Eye (tissue), 1 donor: Measurements from ENCODE around the gene C2orf80.
"Not testable (repeated sequence)": the region's sequence is repeated elsewhere in the genome, so short reads cannot be mapped to it uniquely, and the experiment has no call there.

Experiments
- DNase-seq: peaks from one replicate; pipeline ENCODE4 v3.0.0-alpha.2; 2015

C2orf80 gene

GRCh38 chr2:208175840-208176153 is 14.0 kb downstream of the C2orf80 start:
- DNase-seq, result no peak

- DNase-seq, result peak; percentile 93
Measured at GRCh38 chr2:208175069-208175839, 14.6 kb downstream of the C2orf80 start.

- DNase-seq, result no peak
Measured at GRCh38 chr2:208174144-208174543, 15.7 kb downstream of the C2orf80 start.

GRCh38 chr2:208172125-208172524 is 17.7 kb downstream of the C2orf80 start:
- no peak for DNase-seq

- DNase-seq, result no peak
Measured at GRCh38 chr2:208164951-208165755, 24.7 kb downstream of the C2orf80 start.

- DNase-seq, result no peak
Measured at GRCh38 chr2:208163489-208163888, 26.3 kb downstream of the C2orf80 start, which contains the start of gene CRYGA. TSS of gene CRYGA (minus strand) at chr2:208163589. CDS start at chr2:208163556, 33 bp downstream.

GRCh38 chr2:208156439-208156838 is 33.4 kb downstream of the C2orf80 start:
- no peak for DNase-seq

- no peak for DNase-seq
Measured at GRCh38 chr2:208153156-208153555, 36.7 kb downstream of the C2orf80 start.

- DNase-seq, result no peak
Measured at GRCh38 chr2:208150956-208151355, 38.9 kb downstream of the C2orf80 start.

GRCh38 chr2:208150094-208150493 is 39.7 kb downstream of the C2orf80 start:
- no peak for DNase-seq

- no peak for DNase-seq
Measured at GRCh38 chr2:208148803-208149202, 41.0 kb downstream of the C2orf80 start.

- DNase-seq, result no peak
Measured at GRCh38 chr2:208147759-208148158, 42.1 kb downstream of the C2orf80 start.

- no peak for DNase-seq
Measured at GRCh38 chr2:208147008-208147407, 42.8 kb downstream of the C2orf80 start.

GRCh38 chr2:208146006-208146405 is 43.8 kb downstream of the C2orf80 start, which contains the start of gene CRYGB:
TSS of gene CRYGB (minus strand) at chr2:208146158. CDS start at chr2:208146120, 38 bp downstream.
- DNase-seq, result no peak

- no peak for DNase-seq
Measured at GRCh38 chr2:208142925-208143799, 46.7 kb downstream of the C2orf80 start.

- DNase-seq, result peak; percentile 56
Measured at GRCh38 chr2:208142240-208142924, 47.4 kb downstream of the C2orf80 start.

GRCh38 chr2:208139447-208139846 is 50.4 kb downstream of the C2orf80 start:
- DNase-seq, result no peak

GRCh38 chr2:208138334-208138733 is 51.5 kb downstream of the C2orf80 start:
- not testable (repeated sequence) for DNase-seq

GRCh38 chr2:208136716-208137094 is 53.1 kb downstream of the C2orf80 start:
- DNase-seq, result no peak

- no peak for DNase-seq
Measured at GRCh38 chr2:208135794-208136715, 53.8 kb downstream of the C2orf80 start.

- no peak for DNase-seq
Measured at GRCh38 chr2:208134928-208135586, 54.8 kb downstream of the C2orf80 start.
